Prostate gland (tissue), 2 donors: ENCODE measurements around the gene DCUN1D1. TPM values are rescaled to one million over a fixed set of nuclear protein-coding genes. Genes with fewer than 3 reads are reported as not detected.

Source experiments
- DNase-seq: peaks from one replicate; pipeline ENCODE4 v3.0.0-alpha.2; 2019; ENCODE audit warnings: low spot score
- H3K27ac ChIP-seq, 2 donors: fragments of 200-600 bp; sonication (generic); 2 replicates each; pipeline ENCODE4 v1.5.1; 2017 to 2019
- H3K27me3 ChIP-seq: fragments of 200-600 bp; sonication (generic); replicated peaks from 2 replicates; pipeline ENCODE4 v1.5.1; 2019; ENCODE audit not compliant: insufficient read depth
- H3K36me3 ChIP-seq, 2 donors: fragments of 200-600 bp; sonication (generic); 1 replicate in 1 of 2; 2 replicates in 1 of 2; pipeline versions ENCODE4 v1.5.1 to v1.8.1; 2017 to 2019
- H3K4me1 ChIP-seq: fragments of 200-600 bp; sonication (generic); replicated peaks from 2 replicates; pipeline ENCODE4 v1.5.1; 2019
- H3K4me3 ChIP-seq, 2 donors: fragments of 200-600 bp; sonication (generic); 2 replicates each; pipeline ENCODE4 v1.5.1; 2017 to 2019
- H3K9me3 ChIP-seq: fragments of 200-600 bp; sonication (generic); 2 replicates; pipeline ENCODE4 v1.5.1; 2017
- POLR2A ChIP-seq: fragments of 450-650 bp; IDR thresholded peaks from one replicate; pipeline ENCODE4 v1.6.1; 2016; ENCODE audit warnings: antibody characterized with exemption, mild to moderate bottlenecking
- POLR2AphosphoS5 ChIP-seq: sonication (generic); formaldehyde crosslinking; IDR thresholded peaks from one replicate; pipeline ENCODE4 v1.6.1; 2017; ENCODE audit warnings: antibody characterized with exemption
- WGBS: methylation state at CpG from one replicate; pipeline ENCODE4 v1.1.5; 2018; 5-methylcytosine and 5-hydroxymethylcytosine counted together
- intact Hi-C: fragments of 100-400 bp; cut with DNase I; formaldehyde crosslinking; loops from one replicate; pipeline ENCODE4 v1.14.2; 2022
- total RNA-seq, 2 donors: library from RNA; depleted of rRNA; stranded (reverse); fragments of >200 nt; gene quantifications; one replicate each; pipeline ENCODE4 v1.1.0, GENCODE V29; 2016
- TF ChIP-seq, protein P1 (sequence below), 4 experiments: fragments of 200-600 bp in 2 of 4; fragments of 450-650 bp in 2 of 4; sonication (generic) in 2 of 4; IDR thresholded peaks; 1 replicate in 3 of 4; 2 replicates in 1 of 4; pipeline ENCODE4 v1.5.1; 2016 to 2019; ENCODE audit warnings: antibody characterized with exemption in 4 of 4, mild to moderate bottlenecking in 2 of 4, moderate library complexity in 2 of 4

The DCUN1D1 gene
- total RNA-seq, 2 donors from 2014 or later: 25.5 to 25.6 TPM

DNA sequence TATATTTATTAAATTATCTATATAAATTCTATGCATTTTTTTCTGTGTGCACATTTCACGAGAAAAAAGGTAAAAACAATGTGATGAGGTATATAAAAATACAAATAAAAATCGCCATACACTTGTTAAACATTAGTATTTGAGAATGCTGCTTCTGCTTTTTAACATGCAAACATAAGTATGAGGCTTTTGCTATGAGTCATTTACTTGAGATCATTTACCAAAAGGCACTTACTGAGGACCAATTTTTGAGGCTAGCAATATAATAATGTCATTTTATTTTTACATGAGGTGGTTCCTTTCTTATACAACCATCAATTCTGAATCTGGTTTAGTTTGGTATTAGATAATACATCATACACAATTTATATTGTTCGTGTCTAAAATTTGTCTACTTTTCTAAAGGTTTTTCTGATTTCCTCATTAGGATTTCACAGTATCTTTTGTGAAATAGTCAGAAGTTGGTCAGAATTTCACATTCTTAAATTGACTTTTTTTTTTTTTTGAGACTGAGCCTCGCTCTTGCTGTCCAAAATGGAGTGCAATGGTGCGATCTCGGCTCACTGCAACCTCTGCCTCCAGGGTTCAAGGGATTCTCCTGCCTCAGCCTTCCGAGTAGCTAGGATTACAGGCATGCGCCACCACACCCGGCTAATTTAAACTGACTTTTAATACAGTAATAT, 25.6 kb downstream of the DCUN1D1 start:
- no peak overlapping the region for H3K4me3 ChIP-seq
- H3K27ac ChIP-seq: no peak overlapping the region
- intact Hi-C loops: no loop called here

GRCh38 chr3:182949688-182950087, 30.6 kb downstream of the DCUN1D1 start:
- TF ChIP-seq, protein P1, sequence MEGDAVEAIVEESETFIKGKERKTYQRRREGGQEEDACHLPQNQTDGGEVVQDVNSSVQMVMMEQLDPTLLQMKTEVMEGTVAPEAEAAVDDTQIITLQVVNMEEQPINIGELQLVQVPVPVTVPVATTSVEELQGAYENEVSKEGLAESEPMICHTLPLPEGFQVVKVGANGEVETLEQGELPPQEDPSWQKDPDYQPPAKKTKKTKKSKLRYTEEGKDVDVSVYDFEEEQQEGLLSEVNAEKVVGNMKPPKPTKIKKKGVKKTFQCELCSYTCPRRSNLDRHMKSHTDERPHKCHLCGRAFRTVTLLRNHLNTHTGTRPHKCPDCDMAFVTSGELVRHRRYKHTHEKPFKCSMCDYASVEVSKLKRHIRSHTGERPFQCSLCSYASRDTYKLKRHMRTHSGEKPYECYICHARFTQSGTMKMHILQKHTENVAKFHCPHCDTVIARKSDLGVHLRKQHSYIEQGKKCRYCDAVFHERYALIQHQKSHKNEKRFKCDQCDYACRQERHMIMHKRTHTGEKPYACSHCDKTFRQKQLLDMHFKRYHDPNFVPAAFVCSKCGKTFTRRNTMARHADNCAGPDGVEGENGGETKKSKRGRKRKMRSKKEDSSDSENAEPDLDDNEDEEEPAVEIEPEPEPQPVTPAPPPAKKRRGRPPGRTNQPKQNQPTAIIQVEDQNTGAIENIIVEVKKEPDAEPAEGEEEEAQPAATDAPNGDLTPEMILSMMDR (IDR thresholded peaks at IDR 0.05): no peak
- TF ChIP-seq POLR2A (no peak), POLR2AphosphoS5 (no peak)
- no peak overlapping the region for H3K27ac ChIP-seq
- DNase-seq: no peak
- H3K4me3 ChIP-seq: no peak overlapping the region
- H3K36me3 ChIP-seq: no peaks in the 10 kb centered on the region
- 100% methylated on average over 1 of the region's 1 CpG for WGBS
- intact Hi-C loops: no loop called here
- H3K27me3 ChIP-seq: no peaks in the 10 kb centered on the region
- no peaks in the 10 kb centered on the region for H3K4me1 ChIP-seq
- no peaks in the 10 kb centered on the region for H3K9me3 ChIP-seq

More for the DNA sequence above, 25.6 kb downstream of the DCUN1D1 start:
- no peaks in the 10 kb centered on the region for H3K9me3 ChIP-seq
- WGBS: 86% methylated on average over 9 of the region's 9 CpGs
- TF ChIP-seq, protein P1 (IDR thresholded peaks at IDR 0.05): no peak
- TF ChIP-seq POLR2A: no peak
- no peak for TF ChIP-seq POLR2AphosphoS5
- H3K27me3 ChIP-seq: no peaks in the 10 kb centered on the region
- no peaks in the 10 kb centered on the region for H3K4me1 ChIP-seq
- DNase-seq: no peak
- H3K36me3 ChIP-seq: no peaks in the 10 kb centered on the region

- no peaks in the 10 kb centered on the region for H3K9me3 ChIP-seq
- no peaks in the 10 kb centered on the region for H3K36me3 ChIP-seq
- no peaks in the 10 kb centered on the region for H3K27me3 ChIP-seq
- H3K27ac ChIP-seq: no peak overlapping the region
- 90% methylated on average over 5 of the region's 5 CpGs for WGBS
- no peak for DNase-seq
- no peak for TF ChIP-seq POLR2AphosphoS5
- no peaks in the 10 kb centered on the region for H3K4me1 ChIP-seq
- intact Hi-C loops: no loop called here
- no peak overlapping the region for H3K4me3 ChIP-seq
Measured at GRCh38 chr3:182948305-182948704, 32.0 kb downstream of the DCUN1D1 start.

DNA sequence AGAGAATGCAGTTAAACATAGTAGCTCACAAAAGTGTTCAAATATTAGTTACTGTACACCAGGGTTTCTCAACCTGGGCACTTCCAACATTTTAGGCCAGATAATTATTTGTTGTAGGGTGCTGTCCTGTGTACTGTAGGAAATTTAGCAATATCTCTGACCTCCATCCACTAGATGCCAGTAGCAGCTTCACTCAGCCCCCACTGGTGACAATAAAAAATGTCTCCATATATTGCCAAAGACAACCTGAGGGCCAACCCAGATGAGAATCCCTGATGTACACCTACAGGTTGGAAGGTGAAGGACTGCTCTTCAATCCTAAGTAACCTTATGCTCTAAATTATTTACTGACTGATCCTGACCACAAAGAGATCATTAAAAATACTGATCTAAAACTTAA, 32.5 kb downstream of the DCUN1D1 start:
- Histone ChIP-seq H3K27ac (no peak overlapping the region), H3K4me3 (no peak overlapping the region), H3K4me1 (no peaks in the 10 kb centered on the region), H3K36me3 (no peaks in the 10 kb centered on the region), H3K27me3 (no peaks in the 10 kb centered on the region), H3K9me3 (no peaks in the 10 kb centered on the region)
- TF ChIP-seq POLR2AphosphoS5 (no peak), POLR2A (no peak)
- TF ChIP-seq, protein P1 (IDR thresholded peaks at IDR 0.05): no peak
- intact Hi-C loops: no loop called here
- no peak for DNase-seq

DNA sequence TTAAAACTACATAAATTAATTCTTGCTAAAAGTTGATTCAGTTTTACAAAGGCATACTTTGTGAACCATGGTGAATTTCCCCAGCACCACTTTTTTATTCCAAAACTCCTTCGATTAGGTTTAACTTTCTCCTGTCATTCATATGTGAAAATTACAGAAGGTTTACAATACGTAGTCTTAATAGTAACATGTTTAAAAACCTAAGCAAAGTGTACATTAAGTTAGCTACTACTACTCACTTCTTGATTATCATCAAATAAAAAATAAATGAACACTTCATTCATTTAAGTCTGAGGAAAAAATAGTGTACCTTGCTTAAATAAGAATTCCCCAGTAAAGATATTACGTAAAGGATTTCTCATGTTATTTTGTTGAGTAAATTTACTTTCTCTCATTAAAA, 38.6 kb downstream of the DCUN1D1 start:
- H3K36me3 ChIP-seq: no peaks in the 10 kb centered on the region
- H3K27ac ChIP-seq: no peak overlapping the region
- H3K4me3 ChIP-seq: no peak overlapping the region
- TF ChIP-seq POLR2AphosphoS5: no peak
- TF ChIP-seq, protein P1 (IDR thresholded peaks at IDR 0.05): no peak
- TF ChIP-seq POLR2A: no peak
- H3K9me3 ChIP-seq: no peaks in the 10 kb centered on the region
- no peaks in the 10 kb centered on the region for H3K27me3 ChIP-seq
- intact Hi-C loops: no loop called here
- WGBS: 89% methylated on average over 3 of the region's 3 CpGs
- no peak for DNase-seq
- no peaks in the 10 kb centered on the region for H3K4me1 ChIP-seq
